Vagina (tissue), 2 donors: ENCODE measurements around the gene F11. TPM values are rescaled to one million over a fixed set of nuclear protein-coding genes. Genes with fewer than 3 reads are reported as not detected.

Source experiments
- DNase-seq, 2 donors: peaks; one replicate each; pipeline ENCODE4 v3.0.0-alpha.2; 2017; ENCODE audit errors: extremely low spot score in 2 of 2
- H3K27ac ChIP-seq: fragments of 200-600 bp; sonication (generic); one replicate; pipeline ENCODE4 v1.5.1; 2019
- H3K27me3 ChIP-seq: fragments of 200-600 bp; sonication (generic); one replicate; pipeline ENCODE4 v1.5.1; 2019
- H3K36me3 ChIP-seq, 2 donors: fragments of 200-600 bp; sonication (generic); one replicate each; pipeline ENCODE4 v1.5.1; 2017 to 2019
- H3K4me1 ChIP-seq: fragments of 200-600 bp; sonication (generic); one replicate; pipeline ENCODE4 v1.5.1; 2019
- H3K4me3 ChIP-seq, 2 donors: fragments of 200-600 bp; sonication (generic); 1 replicate in 1 of 2; 2 replicates in 1 of 2; pipeline ENCODE4 v1.5.1; 2016 to 2019
- H3K9me3 ChIP-seq: fragments of 200-600 bp; sonication (generic); one replicate; pipeline ENCODE4 v1.5.1; 2019
- CTCF ChIP-seq, 3 experiments: fragments of 450-650 bp in 2 of 3; fragments of 200-600 bp in 1 of 3; sonication (generic) in 1 of 3; IDR thresholded peaks; one replicate each; pipeline ENCODE4 v1.5.1; 2017 to 2019; ENCODE audit warnings: antibody characterized with exemption in 3 of 3, mild to moderate bottlenecking in 2 of 3, moderate library complexity in 2 of 3
- POLR2A ChIP-seq, 2 donors: fragments of 450-650 bp; IDR thresholded peaks; one replicate each; pipeline ENCODE4 v1.6.1; 2017; ENCODE audit warnings: antibody characterized with exemption in 2 of 2, mild to moderate bottlenecking in 2 of 2, moderate library complexity in 2 of 2
- POLR2AphosphoS5 ChIP-seq, 2 donors: sonication (generic); formaldehyde crosslinking; IDR thresholded peaks; one replicate each; pipeline ENCODE4 v1.9.0; 2017; ENCODE audit warnings: antibody characterized with exemption in 2 of 2, mild to moderate bottlenecking in 2 of 2, low read depth in 1 of 2; ENCODE audit not compliant: insufficient read depth in 1 of 2
- intact Hi-C: fragments of 100-400 bp; cut with DNase I; formaldehyde crosslinking; loops from one replicate; pipeline ENCODE4 v1.15.1; 2023
- total RNA-seq: library from RNA; depleted of rRNA; stranded (reverse); fragments of >200 nt; gene quantifications from one replicate; pipeline ENCODE4 v1.2.3, GENCODE V29; 2016

Gene F11
- total RNA-seq, 1 donor from 2014 or later, result not detected

- H3K27ac ChIP-seq, result no peak overlapping the region
- TF ChIP-seq POLR2AphosphoS5 (IDR thresholded peaks at IDR 0.05; ENCODE audit: insufficient read depth in 1 of 2, low read depth in 1 of 2) (no peak), POLR2A (IDR thresholded peaks at IDR 0.05) (no peak), CTCF (IDR thresholded peaks at IDR 0.05) (no peak)
- peaks cover 10% of the 10 kb centered on the region for H3K4me1 ChIP-seq
- intact Hi-C loops, result no loop called here
- no peaks in the 10 kb centered on the region for H3K27me3 ChIP-seq
- no peak overlapping the region for H3K4me3 ChIP-seq
- no peaks in the 10 kb centered on the region for H3K9me3 ChIP-seq
- no peaks in the 10 kb centered on the region for H3K36me3 ChIP-seq
- DNase-seq, result no peak
Observed at GRCh38 chr4:186225848-186226247, 40.1 kb upstream of the F11 start.

- intact Hi-C loops, result no loop called here
Observed at GRCh38 chr4:186226521-186227189, 39.3 kb upstream of the F11 start.

GRCh38 chr4:186227221-186227620 lies 38.8 kb upstream of the F11 start, which contains the start of gene KLKB1:
KLKB1 (plus strand) TSS chr4:186227507; CDS start chr4:186228196, 689 bp downstream.
- Histone ChIP-seq H3K4me1 (peaks cover 10% of the 10 kb centered on the region), H3K27me3 (no peaks in the 10 kb centered on the region), H3K27ac (no peak within 1 kb of the TSS), H3K9me3 (no peaks in the 10 kb centered on the region), H3K4me3 (no peak within 1 kb of the TSS), H3K36me3 (no peaks in the 10 kb centered on the region)
- no peak for TF ChIP-seq POLR2A (IDR thresholded peaks at IDR 0.05)
- no peak for TF ChIP-seq CTCF (IDR thresholded peaks at IDR 0.05)
- TF ChIP-seq POLR2AphosphoS5 (IDR thresholded peaks at IDR 0.05; ENCODE audit: insufficient read depth in 1 of 2, low read depth in 1 of 2), result no peak
- intact Hi-C loops, result no loop called here
- no peak for DNase-seq

More at GRCh38 chr4:186226521-186227189, 39.3 kb upstream of the F11 start:
- no peak overlapping the region for H3K27ac ChIP-seq
- no peaks in the 10 kb centered on the region for H3K9me3 ChIP-seq
- peaks cover 10% of the 10 kb centered on the region for H3K4me1 ChIP-seq
- DNase-seq, result no peak
- H3K27me3 ChIP-seq, result no peaks in the 10 kb centered on the region
- TF ChIP-seq POLR2AphosphoS5 (IDR thresholded peaks at IDR 0.05; ENCODE audit: insufficient read depth in 1 of 2, low read depth in 1 of 2) (no peak), POLR2A (IDR thresholded peaks at IDR 0.05) (no peak)
- no peak overlapping the region for H3K4me3 ChIP-seq
- no peaks in the 10 kb centered on the region for H3K36me3 ChIP-seq

- DNase-seq, result no peak
- no peak overlapping the region for H3K4me3 ChIP-seq
- peaks cover 10% of the 10 kb centered on the region for H3K4me1 ChIP-seq
- no peak overlapping the region for H3K27ac ChIP-seq
- intact Hi-C loops, result no loop called here
- no peaks in the 10 kb centered on the region for H3K36me3 ChIP-seq
- no peaks in the 10 kb centered on the region for H3K9me3 ChIP-seq
- no peak for TF ChIP-seq CTCF (IDR thresholded peaks at IDR 0.05)
- TF ChIP-seq POLR2A (IDR thresholded peaks at IDR 0.05), result no peak
- TF ChIP-seq POLR2AphosphoS5 (IDR thresholded peaks at IDR 0.05; ENCODE audit: insufficient read depth in 1 of 2, low read depth in 1 of 2), result no peak
- H3K27me3 ChIP-seq, result no peaks in the 10 kb centered on the region
Observed at GRCh38 chr4:186227744-186228513, 38.1 kb upstream of the F11 start.

- intact Hi-C loops, result no loop called here
- no peaks in the 10 kb centered on the region for H3K9me3 ChIP-seq
- H3K27me3 ChIP-seq, result no peaks in the 10 kb centered on the region
- TF ChIP-seq CTCF (IDR thresholded peaks at IDR 0.05) (no peak), POLR2AphosphoS5 (IDR thresholded peaks at IDR 0.05; ENCODE audit: insufficient read depth in 1 of 2, low read depth in 1 of 2) (no peak)
- no peak overlapping the region for H3K4me3 ChIP-seq
- no peak for DNase-seq
- peaks cover 10% of the 10 kb centered on the region for H3K4me1 ChIP-seq
- H3K36me3 ChIP-seq, result no peaks in the 10 kb centered on the region
- H3K27ac ChIP-seq, result no peak overlapping the region
Observed at GRCh38 chr4:186228514-186228894, 37.5 kb upstream of the F11 start.
